Lung (tissue), 12 donors: Measurements from ENCODE around the gene ERVV-1. TPM values are rescaled to one million over a fixed set of nuclear protein-coding genes. Genes with fewer than 3 reads are reported as not detected.
A peak's percentile ranks its signal among the peaks of the same experiment; 100 is the strongest.

Source experiments
- ATAC-seq: fragments of 200-7000 bp; cut with Tn5 transposase; one replicate; pipeline ENCODE4 v1.9.1; 2020; ENCODE audit warnings: moderate number of reproducible peaks; ENCODE audit not compliant: insufficient read depth, low FRiP score
- DNase-seq, 3 donors: peaks; one replicate each; pipeline ENCODE4 v3.0.0-alpha.2; 2013 to 2017
- H3K27ac ChIP-seq, 2 donors: one replicate each; pipeline ENCODE4 v1.5.1; 2013; ENCODE audit warnings: mild to moderate bottlenecking in 2 of 2, moderate library complexity in 2 of 2, control low read depth in 1 of 2, inconsistent platforms in 1 of 2, low read depth in 1 of 2, low read length in 1 of 2
- H3K27me3 ChIP-seq, 3 donors: one replicate each; pipeline ENCODE4 v1.5.1; 2013; ENCODE audit warnings: low read length in 2 of 3; ENCODE audit not compliant: control insufficient read depth in 3 of 3, insufficient read depth in 3 of 3
- H3K36me3 ChIP-seq, 4 donors: one replicate each; pipeline ENCODE4 v1.5.1; 2013; ENCODE audit warnings: low read length in 4 of 4, mild to moderate bottlenecking in 1 of 4, moderate library complexity in 1 of 4; ENCODE audit not compliant: control insufficient read depth in 4 of 4, insufficient read depth in 4 of 4
- H3K4me1 ChIP-seq, 5 donors: one replicate each; pipeline ENCODE4 v1.5.1; 2013; ENCODE audit warnings: low read length in 5 of 5, mild to moderate bottlenecking in 2 of 5, moderate library complexity in 1 of 5; ENCODE audit not compliant: control insufficient read depth in 5 of 5, insufficient read depth in 5 of 5
- H3K4me3 ChIP-seq: one replicate; pipeline ENCODE4 v1.5.1; 2013; ENCODE audit warnings: mild to moderate bottlenecking, control low read depth, moderate library complexity
- H3K9ac ChIP-seq, 2 donors: one replicate each; pipeline ENCODE4 v1.5.1; 2013; ENCODE audit warnings: low read length in 2 of 2, control low read depth in 1 of 2; ENCODE audit not compliant: insufficient read depth in 1 of 2
- H3K9me3 ChIP-seq, 4 donors: one replicate each; pipeline ENCODE4 v1.5.1; 2013; ENCODE audit warnings: low read length in 3 of 4, mild to moderate bottlenecking in 1 of 4, moderate library complexity in 1 of 4; ENCODE audit not compliant: control insufficient read depth in 4 of 4, insufficient read depth in 3 of 4
- WGBS, 2 donors: extraction: QIAGEN DNeasy Blood & Tissue Kit; methylation state at CpG; one replicate each; pipeline ENCODE4 v1.1.7; 2013; 5-methylcytosine and 5-hydroxymethylcytosine counted together
- polyA plus RNA-seq, 2 donors: library from polyadenylated mRNA; stranded (reverse); fragments of 200-250 nt; gene quantifications; one replicate each; pipeline ENCODE4 v1.2.1, GENCODE V29; 2013
- total RNA-seq, 2 donors: library from RNA; depleted of rRNA in 1 of 2; stranded (reverse); fragments of >200 nt in 1 of 2; gene quantifications; one replicate each; pipeline ENCODE4 v1.2.1, GENCODE V29; 2014 to 2021
- TF ChIP-seq, protein P1 (sequence below): IDR thresholded peaks from 2 replicates; pipeline ENCODE4 v1.5.1; 2012; ENCODE audit warnings: mild to moderate bottlenecking; ENCODE audit errors: control extremely low read depth, extremely low read depth
- donor health status: control.
- donor health status: control.
- donor health status: Bipolar disorder and iron deficiency.
- donor health status: healthy.
- donor health status: DM: yes; HTN: yes; CAD: no.

ERVV-1 gene
- total and polyA plus RNA-seq, 4 donors: not detected

- DNase-seq: no peak
- Histone ChIP-seq H3K4me3 (no peak overlapping the region), H3K27ac (no peak overlapping the region), H3K9ac (no peak overlapping the region), H3K27me3 (peaks cover 0 to 3% (median 2%) of the 10 kb centered on the region in 3 donors), H3K4me1 (peaks cover 0 to 2% (median 0%) of the 10 kb centered on the region in 5 donors), H3K36me3 (no peaks in the 10 kb centered on the region), H3K9me3 (peaks cover 0 to 35% (median 3%) of the 10 kb centered on the region in 4 donors)
- TF ChIP-seq, protein P1, sequence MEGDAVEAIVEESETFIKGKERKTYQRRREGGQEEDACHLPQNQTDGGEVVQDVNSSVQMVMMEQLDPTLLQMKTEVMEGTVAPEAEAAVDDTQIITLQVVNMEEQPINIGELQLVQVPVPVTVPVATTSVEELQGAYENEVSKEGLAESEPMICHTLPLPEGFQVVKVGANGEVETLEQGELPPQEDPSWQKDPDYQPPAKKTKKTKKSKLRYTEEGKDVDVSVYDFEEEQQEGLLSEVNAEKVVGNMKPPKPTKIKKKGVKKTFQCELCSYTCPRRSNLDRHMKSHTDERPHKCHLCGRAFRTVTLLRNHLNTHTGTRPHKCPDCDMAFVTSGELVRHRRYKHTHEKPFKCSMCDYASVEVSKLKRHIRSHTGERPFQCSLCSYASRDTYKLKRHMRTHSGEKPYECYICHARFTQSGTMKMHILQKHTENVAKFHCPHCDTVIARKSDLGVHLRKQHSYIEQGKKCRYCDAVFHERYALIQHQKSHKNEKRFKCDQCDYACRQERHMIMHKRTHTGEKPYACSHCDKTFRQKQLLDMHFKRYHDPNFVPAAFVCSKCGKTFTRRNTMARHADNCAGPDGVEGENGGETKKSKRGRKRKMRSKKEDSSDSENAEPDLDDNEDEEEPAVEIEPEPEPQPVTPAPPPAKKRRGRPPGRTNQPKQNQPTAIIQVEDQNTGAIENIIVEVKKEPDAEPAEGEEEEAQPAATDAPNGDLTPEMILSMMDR: no peak
- WGBS, 2 donors: 95 to 97% methylated on average over 2 of the region's 2 CpGs
- ATAC-seq: no peak
These were observed 20.3 kb downstream of the ERVV-1 start for GRCh38 chr19:53034054-53034453.

GRCh38 chr19:53034948-53035675 is 21.4 kb downstream of the ERVV-1 start:
- H3K4me3 ChIP-seq: no peak overlapping the region
- H3K9me3 ChIP-seq: peaks cover 0 to 32% (median 3%) of the 10 kb centered on the region in 4 donors
- H3K9ac ChIP-seq: no peak overlapping the region
- no peak for DNase-seq
- 67 to 81% methylated on average over 4 of the region's 4 CpGs for WGBS, 2 donors
- peaks cover 0 to 3% (median 2%) of the 10 kb centered on the region in 3 donors for H3K27me3 ChIP-seq
- TF ChIP-seq, protein P1: no peak
- H3K4me1 ChIP-seq: peaks cover 0 to 2% (median 0%) of the 10 kb centered on the region in 5 donors
- no peak for ATAC-seq
- no peak overlapping the region for H3K27ac ChIP-seq
- H3K36me3 ChIP-seq: no peaks in the 10 kb centered on the region

DNA sequence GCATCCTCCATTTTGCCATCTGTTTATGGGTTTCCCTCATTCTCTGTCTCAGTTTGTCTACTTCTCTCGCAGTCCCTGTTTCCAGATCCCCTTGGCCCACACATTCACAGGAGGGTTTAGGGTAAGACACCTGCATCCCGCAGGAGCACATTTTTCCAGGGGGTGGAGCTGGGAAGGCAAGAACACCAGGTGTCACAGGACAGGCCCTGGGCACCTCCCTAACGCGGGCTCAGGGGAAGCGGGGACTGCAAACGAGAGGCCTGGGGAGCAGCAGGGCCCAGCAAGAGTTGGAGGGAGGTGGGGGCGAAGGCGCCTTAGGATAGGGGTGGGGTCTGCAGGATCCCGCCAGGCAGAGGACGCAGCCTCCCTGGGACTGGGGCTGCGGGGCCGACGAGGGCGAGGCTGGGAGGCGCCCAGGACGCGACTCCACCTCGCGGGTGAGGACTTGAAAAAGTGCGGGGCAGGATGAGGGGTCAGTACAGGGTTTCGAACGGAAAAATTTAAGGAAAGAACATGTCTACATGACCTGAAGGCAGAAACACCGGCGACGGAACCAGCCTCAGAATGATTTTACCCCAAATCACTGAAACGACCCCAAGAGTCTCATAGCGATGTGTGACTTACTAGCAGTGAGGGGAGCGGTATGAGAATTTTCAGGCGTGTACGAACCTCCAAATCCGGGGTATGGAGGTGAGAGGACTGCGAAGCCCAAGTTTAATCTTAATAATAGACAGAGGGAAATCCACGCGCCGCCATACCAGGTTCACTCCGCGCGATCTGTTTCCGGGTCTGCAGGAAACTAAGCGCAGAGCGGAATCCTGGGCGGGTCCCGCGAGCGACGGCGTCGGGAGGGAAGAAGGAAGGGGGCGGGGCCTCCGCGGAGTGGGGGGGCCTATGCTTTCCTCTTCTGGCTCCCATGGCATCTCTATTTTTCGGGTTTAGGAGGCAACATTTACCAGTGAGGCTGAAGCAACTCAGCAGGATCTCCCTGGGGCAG is 23.7 kb downstream of the ERVV-1 start:
- TF ChIP-seq, protein P1: no peak
- H3K27ac ChIP-seq: no peak overlapping the region
- DNase-seq (peak; percentile 42 to 82 (median 63)), ATAC-seq (no peak)
- peaks cover 0 to 30% (median 3%) of the 10 kb centered on the region in 4 donors for H3K9me3 ChIP-seq
- H3K36me3 ChIP-seq: no peaks in the 10 kb centered on the region
- no peak overlapping the region for H3K4me3 ChIP-seq
- H3K4me1 ChIP-seq: peaks cover 0 to 2% (median 0%) of the 10 kb centered on the region in 5 donors
- H3K9ac ChIP-seq: peak overlapping the region in 1 of 2 donors; percentile 13
- peaks cover 3 to 4% (median 3%) of the 10 kb centered on the region in 3 donors for H3K27me3 ChIP-seq
- 20 to 23% methylated on average over 46 to 52 of the region's 52 CpGs for WGBS, 2 donors
